Cortex of kidney (tissue), 1 donor: Measurements from ENCODE around the gene PHEX.

Experiments used
- DNase-seq: peaks from one replicate; lab custom pipeline; 2025; lab: John Stamatoyannopoulos, UW

The PHEX gene

GRCh38 chrX:22109442-22109841, 77.3 kb downstream of the PHEX start:
- no peak for DNase-seq

DNA sequence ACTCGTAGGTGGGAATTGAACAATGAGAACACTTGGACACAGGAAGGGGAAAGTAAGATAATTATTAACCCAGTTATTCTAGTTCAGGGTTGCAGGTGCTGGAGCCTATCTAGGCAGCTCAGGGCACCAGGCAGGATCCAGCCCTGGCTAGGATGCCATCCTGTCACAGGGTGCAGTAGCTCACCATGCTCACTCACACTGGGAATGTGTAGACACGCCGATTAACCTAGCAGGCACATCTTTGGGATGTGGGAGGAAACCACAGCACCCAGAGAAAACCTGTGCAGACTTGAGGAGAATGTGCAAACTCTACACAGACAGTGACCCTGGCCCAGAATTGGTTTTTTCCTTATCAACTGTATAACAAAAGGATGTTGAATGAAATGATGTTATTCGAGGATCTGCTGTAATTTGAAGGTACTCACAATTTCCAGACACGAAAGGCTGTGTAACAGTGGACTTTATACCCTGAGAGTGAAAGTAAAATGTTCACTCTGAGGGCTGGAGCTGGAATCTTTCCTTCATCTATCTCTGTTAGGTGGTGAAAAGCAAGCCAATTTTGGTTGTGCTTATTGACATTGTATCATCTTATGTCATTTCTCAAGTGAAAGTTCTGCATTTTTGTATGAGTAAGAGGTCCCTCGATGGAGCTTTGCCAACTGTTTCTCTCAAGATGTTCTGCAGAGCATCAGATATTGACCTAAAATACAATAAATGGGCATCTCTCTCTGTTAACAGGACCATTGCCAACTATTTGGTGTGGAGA, 78.8 kb downstream of the PHEX start:
- DNase-seq: no peak

GRCh38 chrX:22116605-22117546, 84.8 kb downstream of the PHEX start:
- no peak for DNase-seq

DNA sequence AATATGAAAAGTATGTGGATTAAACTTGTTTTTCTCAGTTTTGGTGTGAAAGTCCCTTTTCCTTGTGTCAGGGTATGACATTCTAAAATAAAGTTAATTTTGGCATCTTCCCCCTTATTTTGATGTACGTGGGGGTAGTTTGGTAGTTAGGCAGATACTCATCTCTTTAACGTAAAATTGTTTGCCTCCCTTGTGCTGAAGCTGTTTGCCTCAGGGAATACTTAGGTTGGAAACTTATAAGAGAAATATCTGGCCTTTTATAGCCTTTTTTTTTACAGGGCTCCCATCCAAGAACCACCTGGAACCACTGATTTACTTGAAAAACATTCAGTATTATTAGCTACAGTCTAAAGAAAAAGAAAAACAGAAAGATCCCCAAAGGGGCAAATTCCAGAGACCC, 85.5 kb downstream of the PHEX start:
- DNase-seq: no peak

DNA sequence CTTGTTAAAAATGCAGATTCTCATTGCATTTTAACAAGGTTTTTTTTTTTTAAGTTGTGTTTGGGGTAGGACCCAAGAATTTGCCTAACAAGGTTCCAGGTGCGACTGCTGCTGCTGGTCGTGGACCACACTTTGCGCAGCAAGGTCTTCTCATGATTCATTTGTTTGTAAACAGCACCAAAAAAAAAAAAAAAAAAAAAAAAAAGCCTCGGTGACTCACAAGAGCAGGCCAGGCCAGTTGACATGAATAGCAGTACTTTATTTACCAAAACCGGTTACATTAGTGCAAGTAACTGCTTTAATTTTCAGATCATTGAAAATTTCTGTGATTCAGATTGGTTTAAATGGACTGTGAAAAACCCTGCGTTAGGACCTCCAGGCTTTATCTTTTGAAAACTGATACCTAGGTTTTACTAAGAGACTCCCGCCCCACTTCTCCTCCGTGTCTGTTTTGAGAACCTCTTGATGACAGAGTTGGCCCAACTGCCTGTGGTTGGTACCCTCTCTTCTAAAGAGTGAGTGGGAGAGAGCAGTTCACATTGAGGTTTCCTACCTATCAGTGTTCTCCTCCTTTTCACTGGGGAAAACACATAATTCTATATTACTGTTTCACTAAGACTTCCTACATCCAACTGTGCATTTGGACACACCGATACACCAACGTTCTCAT, 86.2 kb downstream of the PHEX start:
- no peak for DNase-seq

DNA sequence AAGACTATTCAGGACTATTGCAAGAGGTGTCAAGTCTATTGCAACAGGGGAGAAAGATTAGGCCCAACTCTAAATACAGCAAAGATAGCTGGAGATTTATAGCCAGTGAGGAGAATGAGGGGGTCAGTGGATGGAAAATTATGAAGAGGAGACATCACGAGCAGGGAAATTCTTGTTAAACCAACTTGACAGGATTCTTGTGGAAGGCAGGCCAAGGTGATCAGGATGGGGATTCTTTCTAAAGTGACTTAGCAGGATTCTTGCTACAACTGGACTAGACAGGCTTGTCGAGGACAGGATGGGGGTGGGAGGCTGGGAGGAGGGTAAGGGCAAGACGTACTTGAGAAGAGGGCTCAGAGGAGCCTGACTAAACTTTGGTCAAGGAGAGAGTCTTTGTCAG, 89.0 kb downstream of the PHEX start:
- no peak for DNase-seq

- no peak for DNase-seq
Measured at GRCh38 chrX:22122510-22122909, 90.4 kb downstream of the PHEX start.

GRCh38 chrX:22124098-22124497, 92.0 kb downstream of the PHEX start:
- DNase-seq: no peak

DNA sequence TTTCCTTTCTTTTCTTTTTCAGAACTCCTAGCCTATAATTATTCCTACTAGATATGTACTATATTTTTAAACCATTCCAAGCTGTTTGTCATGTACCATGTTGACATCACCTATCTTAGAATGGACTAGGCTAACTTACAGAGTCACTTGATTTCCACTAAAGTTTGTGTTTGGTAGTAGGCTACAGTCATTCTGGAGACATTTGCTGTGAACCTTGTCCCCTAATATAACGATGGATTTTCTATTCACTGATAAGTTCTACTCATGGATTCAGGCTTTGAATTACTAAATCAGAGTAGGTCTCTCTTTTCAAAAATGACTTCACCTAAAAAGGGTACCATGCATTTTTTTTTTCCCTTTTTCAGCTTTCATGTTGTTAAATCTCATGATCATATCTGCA, 93.4 kb downstream of the PHEX start:
- no peak for DNase-seq

DNA sequence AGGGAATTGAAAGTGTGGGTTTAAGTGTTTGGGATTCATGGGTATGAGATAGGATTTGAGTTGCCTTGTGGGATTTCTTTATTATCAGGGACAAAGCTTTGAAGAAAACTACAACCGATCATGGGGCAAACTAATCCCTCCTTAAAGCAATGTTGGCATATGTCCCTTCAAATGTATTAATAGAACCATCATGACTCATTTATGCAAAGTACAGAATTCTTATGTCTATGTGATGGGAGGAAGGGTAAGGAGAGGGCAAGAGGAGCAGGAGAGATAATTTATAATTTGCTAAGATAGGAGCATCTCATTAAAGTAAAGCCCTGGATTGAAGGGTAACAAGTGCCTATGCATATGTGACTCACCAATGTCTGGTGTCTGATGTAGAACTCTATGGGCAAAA, 94.2 kb downstream of the PHEX start:
- DNase-seq: no peak

GRCh38 chrX:22128961-22129360, 96.8 kb downstream of the PHEX start:
- no peak for DNase-seq

DNA sequence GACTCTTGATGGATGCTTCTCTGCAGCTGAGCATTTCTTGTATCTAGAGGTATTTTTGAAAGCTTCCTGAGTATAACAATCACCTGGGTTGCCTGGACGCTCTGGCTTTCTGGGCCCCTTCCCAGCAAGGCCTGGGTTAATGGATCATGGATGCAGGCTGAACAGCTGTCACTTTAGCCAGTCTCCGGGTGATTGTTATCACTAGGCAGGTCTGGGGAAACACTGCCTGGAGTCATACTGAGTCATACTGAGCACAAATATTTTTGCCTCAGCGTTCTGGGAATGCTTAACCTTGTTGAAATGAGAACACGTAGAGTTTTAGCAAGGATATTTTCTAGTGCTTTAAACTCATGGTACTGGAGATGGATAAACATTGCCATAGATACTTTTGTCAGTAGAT, 102.6 kb downstream of the PHEX start:
- DNase-seq: no peak

DNA sequence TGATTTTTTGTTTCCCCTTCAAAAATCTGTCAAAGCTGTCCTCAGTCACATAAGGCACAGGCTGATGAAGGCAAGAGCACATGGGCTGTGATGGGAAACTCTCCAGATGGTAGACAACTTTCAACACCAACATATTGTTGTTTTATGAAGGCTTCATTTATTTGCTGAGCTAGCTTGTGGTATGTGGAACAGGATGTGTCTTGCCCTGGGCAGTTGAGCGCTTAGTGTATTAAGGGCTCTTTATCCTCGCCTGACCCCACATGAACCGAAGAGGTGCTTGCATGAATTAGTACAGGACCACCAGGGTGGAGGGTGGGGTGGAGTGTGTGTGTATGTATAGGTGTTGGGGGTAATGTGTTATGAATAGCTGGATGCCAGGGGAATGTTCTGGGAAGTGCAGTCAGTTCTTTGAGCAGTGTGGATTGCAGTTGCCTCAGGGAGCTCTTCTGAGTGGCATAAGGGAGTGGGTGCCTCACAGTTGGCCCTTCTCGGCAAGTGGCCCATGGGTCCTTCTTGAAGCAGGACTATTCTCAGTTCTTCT, 103.1 kb downstream of the PHEX start:
- no peak for DNase-seq

GRCh38 chrX:22135994-22136684, 104.0 kb downstream of the PHEX start:
- DNase-seq: no peak

GRCh38 chrX:22136711-22137110, 104.6 kb downstream of the PHEX start:
- DNase-seq: no peak

GRCh38 chrX:22139822-22140221, 107.7 kb downstream of the PHEX start:
- no peak for DNase-seq

DNA sequence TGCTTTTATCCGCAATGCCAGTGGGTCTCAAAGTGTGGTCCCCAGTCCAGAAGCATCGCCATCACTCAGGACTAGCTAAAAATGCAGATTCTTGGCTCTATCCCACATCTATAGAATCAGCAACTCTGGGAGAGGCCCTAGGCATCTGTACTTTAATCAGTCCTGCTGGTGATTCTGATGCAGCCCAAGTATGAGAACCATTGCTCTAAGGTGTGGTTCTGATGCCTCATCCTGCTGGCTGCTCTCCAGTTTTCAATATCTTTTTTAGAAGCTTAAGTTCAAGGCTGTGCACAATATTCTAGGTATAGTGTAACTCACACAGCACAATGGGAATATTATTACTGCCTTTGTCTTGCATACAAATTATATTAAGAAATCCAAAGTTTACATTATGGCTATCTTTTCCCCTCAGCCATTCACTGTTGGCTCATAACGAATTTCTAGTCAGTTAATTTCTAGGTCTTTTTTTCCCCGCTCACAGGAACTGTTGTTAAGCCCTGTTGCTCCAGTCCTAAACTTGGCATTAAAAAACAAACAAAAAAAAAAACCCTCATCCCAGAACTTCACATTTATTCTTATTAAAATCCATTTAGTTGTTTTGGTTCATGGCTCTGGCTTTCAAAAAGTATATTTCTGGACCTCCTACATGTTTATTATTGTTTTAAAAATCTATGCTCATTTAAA, 109.1 kb downstream of the PHEX start:
- DNase-seq: no peak

DNA sequence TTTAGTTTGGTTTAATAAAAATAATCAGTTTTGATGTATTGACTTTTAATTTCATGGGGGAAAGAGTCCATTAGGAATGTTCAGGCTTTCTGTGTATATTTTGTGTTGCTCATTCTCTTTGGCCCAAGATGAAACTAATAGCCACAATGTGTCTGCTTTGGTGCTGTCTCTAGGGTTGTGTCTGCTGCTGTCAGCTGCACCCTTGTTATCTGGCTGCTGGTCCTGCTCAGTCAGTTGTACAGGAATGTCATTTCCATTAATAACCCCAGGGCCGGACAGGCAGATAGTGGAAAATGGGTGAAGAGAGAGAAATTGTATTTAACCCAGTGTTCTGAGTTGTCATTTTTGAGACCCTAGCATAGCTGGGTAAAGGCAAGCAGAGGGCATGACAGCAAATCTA, 115.1 kb downstream of the PHEX start:
- no peak for DNase-seq

- no peak for DNase-seq
Measured at GRCh38 chrX:22147942-22148341, 115.8 kb downstream of the PHEX start.

GRCh38 chrX:22148565-22148964, 116.4 kb downstream of the PHEX start:
- no peak for DNase-seq

DNA sequence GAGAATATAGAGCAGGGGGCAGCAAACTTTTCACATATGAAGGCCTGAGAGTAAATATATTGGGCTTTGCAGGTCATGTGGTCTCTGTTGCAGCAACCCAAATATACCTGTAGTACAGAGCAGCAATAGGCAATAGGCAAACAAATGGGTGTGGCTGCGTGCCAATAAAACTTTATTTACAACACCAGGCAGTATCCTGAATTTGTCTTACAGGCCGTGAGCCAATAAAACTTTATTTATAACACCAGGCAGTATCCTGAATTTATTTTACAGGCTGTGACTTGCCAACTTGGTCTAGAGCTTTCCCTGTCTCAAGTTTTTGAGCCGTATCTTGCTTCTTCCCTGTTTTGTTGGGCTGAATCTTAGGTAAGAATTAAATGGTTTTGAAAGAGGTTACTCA, 118.2 kb downstream of the PHEX start:
- DNase-seq: no peak
